CD4-positive, alpha-beta T cell treated with Interleukin-15 for 4 hours (primary cell): ENCODE measurements around the gene TNNT1.
A peak's percentile ranks its signal among the peaks of the same experiment; 100 is the strongest.

Experiments used
- DNase-seq: peaks from one replicate; pipeline ENCODE4 v3.0.0-alpha.2; 2020; ENCODE audit warnings: low spot score

The TNNT1 gene

DNA sequence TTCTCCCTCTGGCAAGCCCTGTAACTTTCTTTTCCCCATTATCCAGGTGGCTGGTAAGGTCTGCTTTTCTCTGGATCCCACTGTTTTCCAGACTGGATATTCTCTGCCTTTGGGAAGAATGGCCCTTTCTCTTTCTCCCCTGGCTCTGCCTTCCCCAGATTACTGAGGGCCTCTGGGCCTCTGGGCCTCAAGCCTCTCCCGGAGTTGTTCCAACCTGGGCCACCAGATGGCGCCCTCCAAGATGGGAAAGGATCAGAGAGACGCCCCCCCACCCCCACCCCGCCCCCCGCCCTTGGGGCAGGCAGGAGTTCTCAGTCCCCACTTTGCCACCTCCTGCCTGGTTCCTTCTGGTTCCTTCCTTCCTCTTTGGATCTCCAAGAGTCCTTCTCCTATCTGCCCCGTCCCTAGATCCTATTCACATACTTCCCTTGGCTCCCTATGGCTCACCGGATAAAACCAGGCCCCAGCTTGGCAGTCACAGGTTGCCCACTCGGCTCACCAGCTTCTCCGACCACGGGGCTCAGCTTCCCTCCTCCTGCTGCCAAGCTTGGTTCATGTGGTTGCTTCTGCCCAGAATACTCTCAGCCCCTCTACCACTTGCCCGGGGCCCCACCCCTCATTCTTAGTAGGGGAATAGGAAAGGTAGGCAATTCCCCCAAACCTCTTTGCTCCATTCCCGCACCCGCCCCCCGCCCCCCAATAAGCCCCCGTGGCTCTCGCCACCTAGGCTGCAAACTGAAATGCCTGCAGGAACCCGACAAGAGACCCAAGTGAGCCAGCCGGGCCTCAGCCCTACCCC, 60.3 kb downstream of the TNNT1 start:
- peak; percentile 73 for DNase-seq

GRCh38 chr19:55088021-55088451, 61.0 kb downstream of the TNNT1 start:
- DNase-seq: no peak

DNA sequence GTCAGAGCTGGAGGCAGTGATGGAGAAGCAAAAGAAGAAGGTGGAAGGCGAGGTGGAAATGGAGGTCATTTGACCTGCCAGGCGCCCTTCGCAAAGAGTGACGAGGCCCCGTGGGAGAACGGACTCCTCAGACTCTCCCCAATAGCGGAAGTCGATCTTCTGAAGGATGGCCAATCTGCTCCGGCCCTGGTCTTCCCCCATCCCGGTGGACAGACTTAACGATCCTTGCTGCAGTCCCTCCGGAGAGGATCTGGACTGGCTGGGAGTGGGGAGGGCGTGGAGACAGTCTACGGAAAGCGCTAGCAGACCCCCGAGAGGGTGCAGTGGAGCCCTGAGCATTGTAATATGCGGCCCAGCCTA, 61.5 kb downstream of the TNNT1 start:
- DNase-seq: no peak

- DNase-seq: peak; percentile 30
These were observed 62.1 kb downstream of the TNNT1 start for GRCh38 chr19:55086730-55087541.

GRCh38 chr19:55085923-55086715, 62.9 kb downstream of the TNNT1 start:
- DNase-seq: no peak

DNA sequence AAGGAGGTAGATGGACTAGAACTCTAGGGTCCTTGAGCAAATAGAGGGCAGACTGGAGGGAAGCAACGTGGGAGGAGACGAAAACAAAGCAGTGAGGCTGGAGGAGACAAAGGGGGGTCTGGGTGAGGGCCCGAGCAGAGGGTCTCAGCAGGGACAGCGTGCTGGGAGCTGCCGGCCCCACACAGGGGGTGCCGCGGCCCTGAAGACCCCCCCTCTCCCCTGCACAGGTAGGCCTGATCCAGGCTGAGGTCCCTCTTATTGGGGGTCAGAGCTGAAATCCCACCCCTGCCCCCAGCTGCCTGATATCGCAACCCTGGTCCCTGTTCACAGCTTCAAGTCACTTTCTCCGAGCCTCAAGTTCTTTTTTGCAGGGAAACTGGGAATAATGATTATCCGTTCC, 64.6 kb downstream of the TNNT1 start:
- no peak for DNase-seq

GRCh38 chr19:55083004-55083850, 65.8 kb downstream of the TNNT1 start:
- DNase-seq: no peak
